Bronchial smooth muscle cell (primary cell): ENCODE data around the gene E2F8. TPM values are rescaled to one million over a fixed set of nuclear protein-coding genes. Genes with fewer than 3 reads are reported as not detected.

Source experiments
- total RNA-seq: library from RNA; depleted of rRNA; stranded (reverse); fragments of >200 nt; gene quantifications from 2 replicates; pipeline ENCODE4 v1.2.1, GENCODE V29; 2014

E2F8 gene, protein sequence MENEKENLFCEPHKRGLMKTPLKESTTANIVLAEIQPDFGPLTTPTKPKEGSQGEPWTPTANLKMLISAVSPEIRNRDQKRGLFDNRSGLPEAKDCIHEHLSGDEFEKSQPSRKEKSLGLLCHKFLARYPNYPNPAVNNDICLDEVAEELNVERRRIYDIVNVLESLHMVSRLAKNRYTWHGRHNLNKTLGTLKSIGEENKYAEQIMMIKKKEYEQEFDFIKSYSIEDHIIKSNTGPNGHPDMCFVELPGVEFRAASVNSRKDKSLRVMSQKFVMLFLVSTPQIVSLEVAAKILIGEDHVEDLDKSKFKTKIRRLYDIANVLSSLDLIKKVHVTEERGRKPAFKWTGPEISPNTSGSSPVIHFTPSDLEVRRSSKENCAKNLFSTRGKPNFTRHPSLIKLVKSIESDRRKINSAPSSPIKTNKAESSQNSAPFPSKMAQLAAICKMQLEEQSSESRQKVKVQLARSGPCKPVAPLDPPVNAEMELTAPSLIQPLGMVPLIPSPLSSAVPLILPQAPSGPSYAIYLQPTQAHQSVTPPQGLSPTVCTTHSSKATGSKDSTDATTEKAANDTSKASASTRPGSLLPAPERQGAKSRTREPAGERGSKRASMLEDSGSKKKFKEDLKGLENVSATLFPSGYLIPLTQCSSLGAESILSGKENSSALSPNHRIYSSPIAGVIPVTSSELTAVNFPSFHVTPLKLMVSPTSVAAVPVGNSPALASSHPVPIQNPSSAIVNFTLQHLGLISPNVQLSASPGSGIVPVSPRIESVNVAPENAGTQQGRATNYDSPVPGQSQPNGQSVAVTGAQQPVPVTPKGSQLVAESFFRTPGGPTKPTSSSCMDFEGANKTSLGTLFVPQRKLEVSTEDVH
- under 0.01 TPM in 1 of 2 replicates, not detected in the other for total RNA-seq

DNA sequence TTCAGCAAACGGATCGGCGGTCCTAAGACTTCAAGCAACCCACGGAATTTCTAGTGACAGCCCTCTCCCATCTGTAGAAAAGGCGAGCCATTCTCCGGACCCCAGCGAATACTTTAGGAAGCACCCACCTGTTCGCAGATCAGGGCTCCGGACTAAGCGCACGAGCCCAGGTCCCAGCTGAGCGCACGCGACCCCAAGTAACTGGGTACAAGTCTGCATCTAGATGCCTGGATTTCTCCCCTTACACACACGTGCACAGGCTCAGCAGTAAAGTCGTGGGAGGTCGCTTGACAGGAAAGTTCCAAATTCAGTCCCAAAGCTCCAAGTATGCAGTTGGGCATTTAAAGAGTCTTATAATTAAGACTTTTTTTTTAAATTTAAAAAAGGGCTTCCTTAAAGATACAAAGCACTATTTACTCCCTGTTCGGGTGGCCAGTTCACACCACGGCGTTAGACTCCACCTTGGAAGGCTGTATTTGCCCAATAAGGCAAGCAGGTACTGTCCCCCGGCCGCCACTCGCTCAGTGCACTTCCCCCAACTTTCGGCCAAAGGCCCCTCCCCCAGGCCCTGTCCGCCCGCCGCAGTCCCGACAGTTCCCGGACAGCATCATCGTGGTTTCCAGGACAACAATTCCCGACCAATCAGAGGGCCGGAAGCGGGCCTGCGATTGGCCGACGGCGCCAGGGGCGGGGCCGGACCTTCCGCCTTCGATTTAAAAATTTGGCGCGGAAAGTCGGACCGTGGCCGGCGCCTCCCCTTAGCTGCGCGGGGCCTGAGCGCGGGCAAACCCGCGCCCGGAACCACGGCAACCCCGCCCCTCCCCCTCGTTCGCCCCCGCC is at the start of gene E2F8:
E2F8 (minus strand) TSS at position 526 of the 840 bp plus-strand sequence. CDS start 824 bp downstream, outside the sequence.

DNA sequence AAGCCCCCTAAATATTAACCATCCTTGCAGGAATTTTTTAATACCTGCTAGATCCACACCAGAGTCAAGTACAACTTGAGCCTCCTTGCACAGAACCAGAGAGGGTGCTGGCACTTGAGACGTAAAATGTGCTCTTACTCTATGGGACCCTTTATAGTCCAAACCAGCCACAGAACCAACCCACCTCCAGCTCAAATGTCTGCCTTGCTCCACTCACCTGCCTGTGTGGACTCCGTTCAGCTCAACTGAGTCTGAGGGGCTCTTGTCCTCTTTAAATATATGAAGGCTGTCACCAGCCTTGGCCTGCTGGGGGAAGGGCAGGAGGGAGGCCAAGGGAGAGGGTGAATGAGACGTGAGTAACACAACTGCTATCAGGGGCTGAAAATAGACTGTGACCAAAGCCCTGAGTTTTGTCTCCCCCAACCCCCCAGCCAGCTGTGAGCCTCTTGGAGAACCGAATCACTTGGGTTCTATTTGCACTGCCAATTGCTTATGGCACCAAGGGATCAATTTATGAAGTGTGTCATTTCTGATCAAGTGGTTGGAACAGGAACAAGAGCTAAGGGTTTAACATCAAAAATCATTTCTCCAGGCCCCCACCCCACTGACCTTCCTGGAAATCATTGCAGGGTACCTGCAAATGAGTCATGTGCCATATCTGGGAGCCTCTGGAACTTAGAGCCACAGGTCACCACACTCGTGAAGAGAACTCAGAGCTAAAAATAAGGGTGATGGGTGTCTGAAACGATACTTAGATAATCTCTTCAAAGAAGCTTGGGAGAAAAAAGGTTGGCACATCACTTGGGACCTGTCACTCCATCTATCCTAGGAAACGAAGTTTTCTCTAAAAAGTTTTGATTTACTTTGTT is 38.8 kb downstream of the E2F8 start, which contains the start of gene CSRP3:
CSRP3 (minus strand) TSS at position 247 of the 869 bp plus-strand sequence. CDS start 9,535 bp downstream, outside the sequence.

Other genes with a start within 250 kb of the E2F8 start
- gene MRGPRX2, start 180.2 kb downstream of the E2F8 start, total RNA-seq = 0.16 TPM in 1 of 2 replicates, not detected in the other
- 9.1 and 12.5 TPM in 2 replicates for gene ZDHHC13, start 123.8 kb downstream of the E2F8 start, total RNA-seq
- not detected in 2 replicates for gene CSRP3, start 39.0 kb downstream of the E2F8 start, total RNA-seq